ENCODE measurements around the gene RAB4A.

RAB4A gene

GRCh38 chr1:229281339-229281926 lies 10.5 kb downstream of the RAB4A start:
- Histone ChIP-seq H3K4me3 (ENCODE audit: severe bottlenecking) (no peak overlapping the region), H3K9me3 (ENCODE audit: severe bottlenecking) (no peaks in the 10 kb centered on the region), H3K36me3 (ENCODE audit: low read depth) (no peaks in the 10 kb centered on the region), H3K27me3 (ENCODE audit: insufficient read depth, poor library complexity, severe bottlenecking) (no peaks in the 10 kb centered on the region), H3K4me1 (ENCODE audit: insufficient read depth, poor library complexity, severe bottlenecking) (peaks cover 7% of the 10 kb centered on the region), H3K27ac (ENCODE audit: poor library complexity, severe bottlenecking) (no peak overlapping the region)
- no peak for TF ChIP-seq CTCF (IDR thresholded peaks at IDR 0.05; ENCODE audit: poor library complexity, severe bottlenecking)
- no peak for DNase-seq (ENCODE audit: low spot score)
- no peak for ATAC-seq (ENCODE audit: low read depth)

- Histone ChIP-seq H3K27me3 (ENCODE audit: insufficient read depth, poor library complexity, severe bottlenecking) (no peaks in the 10 kb centered on the region), H3K27ac (ENCODE audit: poor library complexity, severe bottlenecking) (no peak overlapping the region), H3K4me3 (ENCODE audit: severe bottlenecking) (no peak overlapping the region), H3K4me1 (ENCODE audit: insufficient read depth, poor library complexity, severe bottlenecking) (peaks cover 7% of the 10 kb centered on the region), H3K9me3 (ENCODE audit: severe bottlenecking) (no peaks in the 10 kb centered on the region), H3K36me3 (ENCODE audit: low read depth) (no peaks in the 10 kb centered on the region)
- DNase-seq (ENCODE audit: low spot score) (no peak), ATAC-seq (ENCODE audit: low read depth) (no peak)
- no peak for TF ChIP-seq CTCF (IDR thresholded peaks at IDR 0.05; ENCODE audit: poor library complexity, severe bottlenecking)
Measured at GRCh38 chr1:229282295-229282823, 11.4 kb downstream of the RAB4A start.

GRCh38 chr1:229283183-229283611 lies 12.3 kb downstream of the RAB4A start:
- H3K36me3 ChIP-seq (ENCODE audit: low read depth), result no peaks in the 10 kb centered on the region
- no peak for TF ChIP-seq CTCF (IDR thresholded peaks at IDR 0.05; ENCODE audit: poor library complexity, severe bottlenecking)
- no peak overlapping the region for H3K27ac ChIP-seq (ENCODE audit: poor library complexity, severe bottlenecking)
- H3K27me3 ChIP-seq (ENCODE audit: insufficient read depth, poor library complexity, severe bottlenecking), result no peaks in the 10 kb centered on the region
- no peak overlapping the region for H3K4me3 ChIP-seq (ENCODE audit: severe bottlenecking)
- H3K4me1 ChIP-seq (ENCODE audit: insufficient read depth, poor library complexity, severe bottlenecking), result peaks cover 7% of the 10 kb centered on the region
- ATAC-seq (ENCODE audit: low read depth) (no peak), DNase-seq (ENCODE audit: low spot score) (no peak)
- H3K9me3 ChIP-seq (ENCODE audit: severe bottlenecking), result no peaks in the 10 kb centered on the region

GRCh38 chr1:229284887-229285286 lies 14.0 kb downstream of the RAB4A start:
- no peak for TF ChIP-seq CTCF (IDR thresholded peaks at IDR 0.05; ENCODE audit: poor library complexity, severe bottlenecking)
- H3K4me1 ChIP-seq (ENCODE audit: insufficient read depth, poor library complexity, severe bottlenecking), result peaks cover 7% of the 10 kb centered on the region
- no peaks in the 10 kb centered on the region for H3K36me3 ChIP-seq (ENCODE audit: low read depth)
- H3K27me3 ChIP-seq (ENCODE audit: insufficient read depth, poor library complexity, severe bottlenecking), result no peaks in the 10 kb centered on the region
- H3K9me3 ChIP-seq (ENCODE audit: severe bottlenecking), result no peaks in the 10 kb centered on the region
- ATAC-seq (ENCODE audit: low read depth), result no peak
- DNase-seq (ENCODE audit: low spot score), result no peak
- H3K27ac ChIP-seq (ENCODE audit: poor library complexity, severe bottlenecking), result no peak overlapping the region
- no peak overlapping the region for H3K4me3 ChIP-seq (ENCODE audit: severe bottlenecking)

GRCh38 chr1:229285440-229285839 lies 14.5 kb downstream of the RAB4A start:
- H3K9me3 ChIP-seq (ENCODE audit: severe bottlenecking), result no peaks in the 10 kb centered on the region
- no peak for TF ChIP-seq CTCF (IDR thresholded peaks at IDR 0.05; ENCODE audit: poor library complexity, severe bottlenecking)
- H3K27me3 ChIP-seq (ENCODE audit: insufficient read depth, poor library complexity, severe bottlenecking), result no peaks in the 10 kb centered on the region
- ATAC-seq (ENCODE audit: low read depth), result no peak
- no peak overlapping the region for H3K4me3 ChIP-seq (ENCODE audit: severe bottlenecking)
- no peak overlapping the region for H3K27ac ChIP-seq (ENCODE audit: poor library complexity, severe bottlenecking)
- H3K4me1 ChIP-seq (ENCODE audit: insufficient read depth, poor library complexity, severe bottlenecking), result peaks cover 7% of the 10 kb centered on the region
- H3K36me3 ChIP-seq (ENCODE audit: low read depth), result no peaks in the 10 kb centered on the region
- no peak for DNase-seq (ENCODE audit: low spot score)
